Panc1 (cell line): ENCODE measurements around the gene TNFAIP8L3. TPM values are rescaled to one million over a fixed set of nuclear protein-coding genes. Genes with fewer than 3 reads are reported as not detected.

Experiments used
- ATAC-seq: fragments of 200-7000 bp; cut with Tn5 transposase; 2 replicates; pipeline ENCODE4 v1.9.1; 2020; ENCODE audit warnings: mild to moderate bottlenecking, moderate library complexity
- BruUV-seq: library from RNA; stranded (reverse); fragments of 400-500 nt; replicated peaks from 2 replicates; lab custom pipeline; 2021; lab: Mats Ljungman, UMichigan
- CTCF ChIA-PET: fragments of 300-600 bp; sonication (Branson Sonifier 250); formaldehyde crosslinking; loops from one replicate; lab custom pipeline; 2022; ENCODE audit warnings: antibody characterized with exemption; lab: Charles Lee
- POLR2A ChIA-PET: fragments of 300-600 bp; sonication (Branson Sonifier 250); formaldehyde crosslinking; loops from one replicate; lab custom pipeline; 2022; ENCODE audit warnings: antibody characterized with exemption; lab: Charles Lee
- DNase-seq: peaks from one replicate; pipeline ENCODE4 v3.0.0-alpha.2; 2010; ENCODE audit warnings: low read depth, low spot score
- H3K27ac ChIP-seq: 2 replicates; pipeline ENCODE4 v1.5.1; 2011; ENCODE audit warnings: mild to moderate bottlenecking, low read length, inconsistent platforms
- H3K27me3 ChIP-seq: fragments of 200-500 bp; sonication (Bioruptor generic); 2 replicates; pipeline ENCODE4 v1.6.0; 2014; ENCODE audit warnings: low read length, inconsistent platforms; ENCODE audit not compliant: control insufficient read depth, insufficient read depth
- H3K36me3 ChIP-seq: fragments of 200-500 bp; sonication (Bioruptor generic); 2 replicates; pipeline ENCODE4 v1.5.1; 2014; ENCODE audit warnings: inconsistent platforms, mild to moderate bottlenecking, low read length, moderate library complexity; ENCODE audit not compliant: control insufficient read depth, insufficient read depth
- H3K4me1 ChIP-seq: 2 replicates; pipeline ENCODE4 v1.5.1; 2011; ENCODE audit warnings: inconsistent platforms, mild to moderate bottlenecking, low read length, moderate library complexity; ENCODE audit not compliant: control insufficient read depth, insufficient read depth
- H3K4me3 ChIP-seq, 2 experiments: 2 replicates each; pipeline ENCODE4 v1.5.1; 2011 to 2012; ENCODE audit warnings: low read depth in 2 of 2, low read length in 2 of 2, mild to moderate bottlenecking in 2 of 2, inconsistent platforms in 1 of 2, moderate library complexity in 1 of 2
- H3K9me3 ChIP-seq: fragments of 200-500 bp; sonication (Bioruptor generic); 2 replicates; pipeline ENCODE4 v1.5.1; 2014; ENCODE audit warnings: low read depth, mild to moderate bottlenecking, inconsistent platforms, low read length, moderate library complexity; ENCODE audit not compliant: control insufficient read depth, insufficient read depth
- CTCF ChIP-seq: fragments of 450-650 bp; IDR thresholded peaks from 2 replicates; pipeline ENCODE4 v1.5.1; 2017; ENCODE audit warnings: mild to moderate bottlenecking
- POLR2AphosphoS5 ChIP-seq: IDR thresholded peaks from 2 replicates; pipeline ENCODE4 v1.6.1; 2012; ENCODE audit warnings: mild to moderate bottlenecking, low read depth, low read length, moderate library complexity
- SIN3A ChIP-seq: IDR thresholded peaks from 2 replicates; pipeline ENCODE4 v1.6.1; 2012; ENCODE audit warnings: low read depth, mild to moderate bottlenecking, low read length, moderate library complexity, borderline replicate concordance; ENCODE audit not compliant: insufficient read depth
- TCF7L2 ChIP-seq: IDR thresholded peaks from 2 replicates; pipeline ENCODE4 v1.6.1; 2011; ENCODE audit warnings: mild to moderate bottlenecking, low read depth, low read length, inconsistent platforms
- in situ Hi-C: cut with HindIII; loops from 2 replicates; pipeline ENCODE4 v1.10.0; 2016; ENCODE audit warnings: low sequenced_read_pairs, low pct_unique_long_range_greater_than_20kb
- intact Hi-C: fragments of 100-400 bp; cut with micrococcal nuclease; formaldehyde crosslinking; loops from one replicate; pipeline ENCODE4 v1.10.0; 2022; ENCODE audit not compliant: unreplicated experiment
- total RNA-seq: library from RNA; stranded (reverse); gene quantifications from one replicate; pipeline ENCODE4 v1.2.1, GENCODE V29; 2021; ENCODE audit not compliant: unreplicated experiment
- TF ChIP-seq, protein P1 (sequence below), 2 experiments: IDR thresholded peaks; 2 replicates each; pipeline ENCODE4 v1.6.1; 2011 to 2012; ENCODE audit warnings: low read depth in 2 of 2, control low read depth in 1 of 2, low read length in 1 of 2, mild to moderate bottlenecking in 1 of 2, moderate library complexity in 1 of 2; ENCODE audit not compliant: insufficient read depth in 1 of 2

The TNFAIP8L3 gene
- total RNA-seq, 1 experiment from 2014 or later = 1.0 TPM

- CTCF ChIA-PET = no interaction called here
- in situ Hi-C loops = no loop called here
- BruUV-seq = no TSS peak
- Histone ChIP-seq H3K27me3 (no peaks in the 10 kb centered on the region), H3K36me3 (no peaks in the 10 kb centered on the region), H3K4me3 (no peak overlapping the region), H3K9me3 (no peaks in the 10 kb centered on the region), H3K4me1 (no peaks in the 10 kb centered on the region), H3K27ac (no peak overlapping the region)
- TF ChIP-seq POLR2AphosphoS5 (no peak), CTCF (no peak), SIN3A (no peak), TCF7L2 (no peak)
- TF ChIP-seq, protein P1, sequence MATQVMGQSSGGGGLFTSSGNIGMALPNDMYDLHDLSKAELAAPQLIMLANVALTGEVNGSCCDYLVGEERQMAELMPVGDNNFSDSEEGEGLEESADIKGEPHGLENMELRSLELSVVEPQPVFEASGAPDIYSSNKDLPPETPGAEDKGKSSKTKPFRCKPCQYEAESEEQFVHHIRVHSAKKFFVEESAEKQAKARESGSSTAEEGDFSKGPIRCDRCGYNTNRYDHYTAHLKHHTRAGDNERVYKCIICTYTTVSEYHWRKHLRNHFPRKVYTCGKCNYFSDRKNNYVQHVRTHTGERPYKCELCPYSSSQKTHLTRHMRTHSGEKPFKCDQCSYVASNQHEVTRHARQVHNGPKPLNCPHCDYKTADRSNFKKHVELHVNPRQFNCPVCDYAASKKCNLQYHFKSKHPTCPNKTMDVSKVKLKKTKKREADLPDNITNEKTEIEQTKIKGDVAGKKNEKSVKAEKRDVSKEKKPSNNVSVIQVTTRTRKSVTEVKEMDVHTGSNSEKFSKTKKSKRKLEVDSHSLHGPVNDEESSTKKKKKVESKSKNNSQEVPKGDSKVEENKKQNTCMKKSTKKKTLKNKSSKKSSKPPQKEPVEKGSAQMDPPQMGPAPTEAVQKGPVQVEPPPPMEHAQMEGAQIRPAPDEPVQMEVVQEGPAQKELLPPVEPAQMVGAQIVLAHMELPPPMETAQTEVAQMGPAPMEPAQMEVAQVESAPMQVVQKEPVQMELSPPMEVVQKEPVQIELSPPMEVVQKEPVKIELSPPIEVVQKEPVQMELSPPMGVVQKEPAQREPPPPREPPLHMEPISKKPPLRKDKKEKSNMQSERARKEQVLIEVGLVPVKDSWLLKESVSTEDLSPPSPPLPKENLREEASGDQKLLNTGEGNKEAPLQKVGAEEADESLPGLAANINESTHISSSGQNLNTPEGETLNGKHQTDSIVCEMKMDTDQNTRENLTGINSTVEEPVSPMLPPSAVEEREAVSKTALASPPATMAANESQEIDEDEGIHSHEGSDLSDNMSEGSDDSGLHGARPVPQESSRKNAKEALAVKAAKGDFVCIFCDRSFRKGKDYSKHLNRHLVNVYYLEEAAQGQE (IDR thresholded peaks at IDR 0.05; ENCODE audit: insufficient read depth in 1 of 2, low read depth in 2 of 2, low read length in 1 of 2) = no peak
- POLR2A ChIA-PET = no interaction called here
- intact Hi-C loops = no loop called here
- no peak for ATAC-seq
- DNase-seq = no peak
Observed at GRCh38 chr15:51114437-51115119, 19.9 kb upstream of the TNFAIP8L3 start.

DNA sequence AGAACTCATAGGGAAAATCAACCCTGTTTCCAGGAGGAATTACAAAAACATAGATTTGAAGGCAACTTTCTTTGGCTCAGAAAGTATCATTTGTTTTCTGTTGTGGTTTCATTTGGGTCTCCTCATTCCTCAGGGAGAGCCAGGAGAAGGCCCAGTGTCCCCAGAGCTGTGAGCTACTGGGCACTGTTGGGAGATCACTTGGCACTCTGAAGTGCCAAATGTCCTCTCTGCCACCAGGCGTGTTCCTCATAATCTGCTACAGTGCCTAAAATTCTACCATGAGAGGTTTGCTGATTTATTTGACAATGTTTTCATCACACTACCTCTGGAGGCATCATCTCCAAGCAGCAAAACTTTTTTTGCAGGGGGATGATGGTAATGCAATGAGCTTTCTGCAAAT lies 17.4 kb upstream of the TNFAIP8L3 start:
- DNase-seq = no peak
- in situ Hi-C loops = no loop called here
- no peak for ATAC-seq
- POLR2A ChIA-PET = no interaction called here
- Histone ChIP-seq H3K9me3 (no peaks in the 10 kb centered on the region), H3K27ac (no peak overlapping the region), H3K4me3 (no peak overlapping the region), H3K36me3 (no peaks in the 10 kb centered on the region), H3K4me1 (no peaks in the 10 kb centered on the region), H3K27me3 (no peaks in the 10 kb centered on the region)
- BruUV-seq = no TSS peak
- TF ChIP-seq, protein P1 (IDR thresholded peaks at IDR 0.05; ENCODE audit: insufficient read depth in 1 of 2, low read depth in 2 of 2, low read length in 1 of 2) = no peak
- TF ChIP-seq POLR2AphosphoS5 (no peak), TCF7L2 (no peak), CTCF (no peak), SIN3A (no peak)
- CTCF ChIA-PET = no interaction called here
- intact Hi-C loops = no loop called here
